GM21717 (cell line): ENCODE results near the gene IPPK.
"Not testable (repeated sequence)": the region's sequence is repeated elsewhere in the genome, so short reads cannot be mapped to it uniquely, and the experiment has no call there.

ENCODE experiments used
- ATAC-seq: cut with Tn5 transposase; IDR thresholded peaks from one replicate; pipeline ENCODE4 v1.9.1; 2021; ENCODE audit warnings: mild to moderate bottlenecking, moderate library complexity; ENCODE audit not compliant: unreplicated experiment

Gene IPPK

DNA sequence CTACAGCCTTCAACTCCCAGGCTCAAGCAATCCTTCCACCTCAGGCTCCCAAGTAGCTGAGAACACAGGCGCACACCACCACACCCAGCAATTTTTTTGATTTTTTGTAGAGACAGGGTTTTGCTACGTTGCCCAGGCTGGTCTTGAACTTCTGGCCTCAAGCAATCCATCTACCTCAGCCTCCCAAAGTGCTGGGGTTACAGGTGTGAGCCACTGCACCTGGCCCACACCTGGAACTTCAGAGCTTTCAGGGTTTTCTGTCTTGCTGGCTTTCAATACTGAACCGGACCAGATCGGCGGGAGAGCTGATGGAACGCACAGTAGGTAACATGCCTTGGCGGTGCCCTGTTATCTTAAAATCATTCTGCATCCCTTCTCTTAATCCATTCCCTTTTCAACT lies 30.8 kb downstream of the IPPK start:
- ATAC-seq = no peak

DNA sequence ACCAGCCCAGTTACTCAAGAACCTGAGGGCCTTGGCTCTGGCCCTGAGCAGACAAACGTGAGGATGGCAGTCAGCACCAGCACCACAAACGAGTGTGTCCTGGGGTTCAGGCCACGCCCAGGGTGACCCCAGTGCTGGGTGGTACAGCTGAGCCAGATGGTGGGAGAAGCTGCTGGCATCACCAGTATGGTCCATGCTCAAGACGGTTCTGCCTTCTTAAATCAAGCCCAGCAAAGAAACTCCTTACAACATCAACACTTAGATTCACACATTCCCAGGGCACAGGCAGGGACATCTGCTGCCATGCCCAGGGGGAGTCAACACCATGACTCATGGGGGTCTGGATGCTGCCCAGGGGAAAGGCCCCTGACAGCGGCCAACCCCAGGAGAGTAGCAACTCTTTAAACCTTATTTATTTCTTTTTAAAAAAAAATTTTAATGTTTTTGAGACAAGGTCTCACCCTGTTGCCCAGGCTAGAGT lies 31.3 kb downstream of the IPPK start:
- ATAC-seq = no peak

DNA sequence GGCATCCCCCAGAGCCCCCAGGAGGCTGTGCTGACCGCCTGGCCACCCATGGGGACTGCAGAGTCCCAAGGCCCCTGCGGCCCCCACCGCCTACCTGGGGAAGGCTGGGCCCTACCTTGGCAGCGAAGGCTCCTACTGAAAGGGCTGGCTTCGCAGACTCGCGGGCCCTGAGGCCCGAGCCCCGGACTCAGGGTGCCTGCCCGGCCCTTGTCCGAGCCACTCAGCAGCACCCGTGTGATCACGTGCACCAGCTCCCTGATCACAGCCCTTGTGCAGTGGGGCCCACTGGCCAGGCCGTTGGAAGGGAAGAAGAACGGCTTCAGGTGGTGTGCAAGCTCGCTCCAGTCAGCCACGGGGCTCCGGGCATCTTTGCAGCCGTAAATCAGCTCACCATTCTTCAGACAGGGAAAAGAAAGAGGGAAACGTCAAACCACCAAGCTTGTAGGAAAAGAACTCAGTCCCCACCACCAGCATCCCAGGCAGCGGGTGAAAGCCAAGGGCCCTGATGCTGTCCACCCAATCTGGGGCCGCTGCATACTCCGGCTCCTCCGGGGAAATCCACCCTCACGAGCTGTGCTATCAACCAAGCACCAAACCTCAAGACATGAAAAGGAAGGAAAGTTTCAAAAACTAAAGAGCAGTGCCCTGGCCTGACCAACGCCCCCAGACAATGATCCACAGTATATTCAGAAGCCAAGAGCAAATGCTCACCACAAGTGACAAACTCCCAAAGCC lies 31.9 kb downstream of the IPPK start:
- ATAC-seq = no peak

DNA sequence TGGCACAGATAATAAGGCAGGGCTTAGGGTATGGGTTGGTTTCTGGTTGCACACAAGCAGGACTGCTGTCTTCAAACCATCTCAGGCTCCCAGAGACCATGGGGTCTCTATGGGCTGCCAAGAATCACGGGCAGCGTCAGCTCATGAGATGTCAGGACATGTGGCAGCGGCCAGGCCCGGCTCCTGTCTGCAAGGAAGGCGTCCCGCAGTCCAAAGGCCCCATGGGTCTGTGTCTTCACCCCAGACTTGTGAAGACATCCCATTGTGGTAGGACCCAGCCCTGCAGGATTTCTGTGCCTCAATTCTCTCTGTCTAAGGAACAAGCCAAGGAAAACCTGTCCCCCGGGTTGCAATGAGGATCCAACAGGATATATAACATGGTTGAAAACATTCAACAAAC lies 32.6 kb downstream of the IPPK start:
- ATAC-seq = no peak

DNA sequence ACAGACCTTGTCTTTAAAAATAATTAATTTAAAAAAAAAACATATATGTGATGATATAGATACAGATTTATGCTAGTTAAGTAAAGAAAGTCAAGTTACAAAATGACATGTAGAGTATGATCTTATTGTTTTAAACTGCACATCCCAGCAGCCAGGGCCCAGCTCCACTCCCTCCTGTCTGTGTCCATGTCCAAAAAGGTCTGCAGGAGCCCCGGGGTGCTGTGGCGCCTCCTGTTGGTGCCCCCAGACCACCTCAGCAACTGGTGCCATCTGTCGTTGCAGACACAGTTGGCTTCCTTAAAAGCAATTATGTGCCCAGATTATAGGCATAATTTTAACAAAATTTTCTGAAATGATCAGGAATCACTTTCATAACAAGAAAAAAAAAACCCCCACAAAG lies 33.3 kb downstream of the IPPK start:
- ATAC-seq = no peak

DNA sequence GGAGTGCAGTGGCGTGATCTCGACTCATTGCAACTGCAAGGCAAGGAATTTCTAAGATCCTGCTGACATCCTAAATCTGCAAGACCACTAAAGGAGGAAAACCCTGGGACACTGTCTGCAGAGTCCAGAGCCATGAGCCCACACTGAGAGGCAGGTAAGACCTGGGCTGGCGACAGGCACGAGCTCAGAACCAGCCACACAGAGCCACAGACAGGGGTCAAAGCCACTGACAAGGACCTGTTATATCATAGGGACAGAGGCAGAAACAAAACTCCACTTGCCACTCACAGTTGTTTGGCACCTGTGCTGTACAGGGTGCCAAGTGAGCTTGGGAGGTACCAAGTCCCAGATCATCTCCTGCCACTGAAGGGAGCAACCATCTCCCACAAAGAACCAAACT lies 34.2 kb downstream of the IPPK start:
- no peak for ATAC-seq

DNA sequence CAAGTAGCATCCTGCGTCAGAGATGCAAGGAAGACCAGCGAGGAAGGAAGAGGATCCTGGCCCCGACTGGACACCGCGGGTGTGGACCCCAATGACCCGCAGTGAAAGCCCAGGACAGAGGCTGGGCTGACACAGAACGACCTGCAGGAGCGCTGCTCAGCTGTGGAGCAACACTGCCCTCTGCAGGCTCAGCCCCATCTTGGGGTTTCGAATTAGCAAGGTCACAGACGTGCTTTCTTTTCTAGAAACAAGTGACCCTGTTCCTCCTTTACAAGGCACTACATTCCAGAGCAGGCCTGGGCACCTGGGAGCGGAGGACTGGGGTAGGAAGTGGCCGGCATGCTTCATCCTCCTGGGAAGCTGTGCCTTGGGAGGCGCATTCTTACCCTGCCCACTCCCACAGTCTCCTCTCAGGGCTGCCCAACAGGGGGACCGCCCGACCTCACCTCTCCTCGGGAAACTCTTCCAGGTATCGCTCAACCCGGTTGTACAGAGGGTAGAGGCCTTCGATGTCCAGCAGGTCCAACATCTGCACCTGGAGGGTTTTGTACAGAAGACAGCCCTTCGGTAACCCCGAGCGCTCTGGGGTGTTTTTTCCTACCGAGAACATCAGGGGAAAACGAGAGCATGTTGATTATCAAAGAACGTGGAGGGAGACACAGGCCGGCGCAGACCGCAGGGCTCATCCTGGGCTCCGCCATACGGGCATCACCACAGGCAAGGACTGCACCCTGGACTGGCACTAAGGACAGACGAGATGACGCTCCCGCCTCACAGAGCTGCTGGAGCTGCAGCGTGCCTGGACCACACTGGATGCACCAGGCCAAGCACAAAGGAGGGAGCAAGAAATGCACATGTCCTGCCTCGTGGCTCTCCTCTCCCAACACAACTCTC lies 35.0 kb downstream of the IPPK start:
- no peak for ATAC-seq

DNA sequence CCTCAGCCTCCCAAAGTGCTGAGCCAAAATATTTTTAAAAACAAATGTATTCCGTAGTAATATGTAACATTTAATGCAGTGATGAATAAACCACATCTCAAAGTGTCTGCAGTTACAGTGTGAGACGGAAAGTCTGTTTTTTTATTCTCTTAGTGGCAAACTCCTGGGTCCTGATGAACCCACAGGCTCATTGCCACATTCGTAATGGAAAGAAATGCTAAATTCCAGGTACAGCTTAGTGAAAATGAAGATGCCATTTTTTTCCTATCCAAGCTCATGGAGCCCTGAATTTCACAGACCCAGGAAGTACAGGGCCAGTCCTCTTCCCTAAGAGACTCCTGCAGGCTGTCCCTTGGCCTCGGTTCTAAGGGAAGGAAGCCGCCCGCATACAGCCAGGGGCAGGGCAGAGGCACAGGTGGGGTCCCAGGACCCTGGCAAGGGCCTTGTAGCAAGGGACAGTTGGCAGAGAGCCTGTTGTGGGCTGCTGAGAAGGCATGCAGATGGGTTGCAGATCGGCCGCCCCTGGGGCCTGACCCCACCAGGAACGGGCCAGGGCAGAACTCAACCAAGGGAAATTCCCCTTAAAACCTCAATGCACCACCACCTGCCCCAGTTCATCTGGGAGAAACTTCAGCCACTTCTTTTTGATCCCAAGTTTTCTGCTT lies 36.2 kb downstream of the IPPK start:
- no peak for ATAC-seq

DNA sequence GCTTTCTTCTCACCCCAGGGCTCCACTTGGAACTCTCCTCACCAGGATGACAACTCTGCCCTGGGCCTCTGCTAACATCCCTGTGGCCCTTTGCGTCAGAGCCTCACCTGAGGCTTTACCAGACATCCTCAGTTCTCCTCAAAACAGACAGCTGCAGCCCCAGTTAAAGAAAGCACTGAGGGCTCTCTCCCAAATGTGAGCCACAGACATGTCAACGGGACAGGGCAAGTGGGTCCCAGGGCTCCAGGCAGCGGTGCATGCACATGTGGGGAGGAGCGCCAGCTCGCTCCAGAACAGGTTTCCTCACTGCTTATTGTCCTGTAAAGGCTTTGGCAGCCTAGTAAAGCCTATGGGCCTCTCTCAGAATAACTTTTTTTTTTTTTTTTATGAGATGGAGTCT lies 37.3 kb downstream of the IPPK start:
- ATAC-seq = no peak

DNA sequence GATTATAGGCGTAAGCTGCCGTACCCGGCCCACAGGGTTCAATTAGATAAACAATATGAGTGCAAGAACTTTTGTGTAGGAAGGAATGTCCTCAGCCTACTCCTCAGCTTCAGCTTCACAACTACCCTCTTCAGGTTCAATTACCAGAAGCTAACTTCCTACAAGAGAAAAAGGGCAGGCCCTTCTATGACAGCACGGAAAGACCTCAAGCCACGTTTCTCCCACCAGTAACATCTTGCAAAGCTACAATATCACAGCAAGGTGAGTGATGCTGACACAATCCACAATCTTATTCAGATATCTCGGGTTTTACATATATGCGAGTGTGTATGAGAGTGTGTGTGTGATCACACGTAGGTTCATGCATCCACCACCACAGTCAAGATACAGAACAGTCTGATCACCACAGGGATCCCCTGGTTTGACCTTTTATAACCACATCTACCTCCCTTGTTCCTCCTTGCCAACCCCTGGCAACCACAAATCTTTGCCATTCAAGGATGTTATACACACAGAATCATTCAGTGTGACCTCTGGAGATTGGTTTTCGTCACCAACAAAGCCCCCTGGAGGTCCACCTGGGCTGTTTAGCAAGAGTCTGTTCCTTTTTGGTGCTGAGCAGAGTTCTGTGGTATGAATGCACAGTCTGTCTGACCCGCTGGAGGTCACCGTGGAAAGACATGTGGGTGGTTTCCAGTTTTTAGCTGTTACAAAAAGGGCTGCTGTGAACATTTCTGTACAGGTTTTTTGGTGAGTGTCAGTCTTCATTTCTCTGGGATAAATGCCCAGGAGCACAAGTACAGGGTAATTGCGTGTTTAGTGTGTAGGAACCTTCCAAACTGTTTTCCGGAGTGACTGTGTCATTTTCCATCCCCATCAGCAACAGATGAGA lies 38.2 kb downstream of the IPPK start:
- ATAC-seq = no peak

DNA sequence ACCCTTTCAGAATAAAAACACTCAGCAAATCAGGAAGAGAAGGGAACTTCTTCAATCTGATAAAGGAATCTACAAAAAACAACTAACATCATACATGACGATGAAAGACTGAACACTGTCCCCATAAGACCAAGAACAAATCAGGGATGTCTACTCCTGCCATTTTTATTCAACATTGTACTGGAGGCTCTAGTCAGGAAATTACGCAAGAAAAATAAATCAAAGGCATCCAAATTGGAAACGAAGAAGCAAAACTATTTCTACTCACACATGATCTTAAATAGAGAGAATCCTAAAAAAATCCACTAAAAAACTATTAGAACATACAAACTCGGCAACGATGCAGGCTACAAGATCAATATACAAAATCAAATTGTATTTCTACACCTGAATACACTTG lies 42.3 kb downstream of the IPPK start:
- ATAC-seq = no peak

DNA sequence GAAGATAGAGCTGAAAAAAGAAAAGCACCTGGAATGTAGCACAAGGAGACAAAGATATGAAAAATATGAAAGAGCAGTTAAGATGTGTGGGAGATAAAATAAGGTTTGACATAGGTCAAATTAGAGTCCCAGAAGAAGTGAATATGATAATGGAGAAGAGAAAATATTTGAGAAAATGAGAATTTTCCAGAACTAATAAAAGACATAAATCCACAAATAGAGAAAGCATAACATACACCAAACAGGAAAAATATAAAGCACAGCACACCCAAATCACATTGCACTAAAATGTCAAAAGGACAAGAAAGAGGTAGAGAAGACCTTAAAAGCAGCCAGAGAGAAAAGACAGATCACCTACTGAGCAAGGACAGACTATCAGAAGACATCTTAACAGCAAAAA lies 43.4 kb downstream of the IPPK start:
- ATAC-seq = no peak

DNA sequence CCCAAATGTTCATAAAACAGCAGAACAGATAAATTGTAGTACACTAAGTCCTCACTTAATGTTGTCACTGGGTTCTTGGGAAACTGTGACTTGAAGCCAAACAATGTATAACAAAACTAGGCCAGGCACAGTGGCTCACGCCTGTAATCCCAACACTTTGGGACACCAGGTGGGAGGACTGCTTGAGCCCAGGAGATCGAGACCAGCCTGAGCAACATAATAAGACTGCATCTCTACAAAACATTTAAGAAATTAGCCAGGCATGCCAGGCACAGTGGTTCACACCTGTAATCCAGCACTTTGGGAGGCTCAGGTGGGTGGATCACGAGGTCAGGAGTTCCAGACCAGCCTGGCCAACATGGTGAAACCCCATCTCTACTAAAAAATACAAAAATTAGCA lies 46.0 kb downstream of the IPPK start:
- ATAC-seq = not testable (repeated sequence)

DNA sequence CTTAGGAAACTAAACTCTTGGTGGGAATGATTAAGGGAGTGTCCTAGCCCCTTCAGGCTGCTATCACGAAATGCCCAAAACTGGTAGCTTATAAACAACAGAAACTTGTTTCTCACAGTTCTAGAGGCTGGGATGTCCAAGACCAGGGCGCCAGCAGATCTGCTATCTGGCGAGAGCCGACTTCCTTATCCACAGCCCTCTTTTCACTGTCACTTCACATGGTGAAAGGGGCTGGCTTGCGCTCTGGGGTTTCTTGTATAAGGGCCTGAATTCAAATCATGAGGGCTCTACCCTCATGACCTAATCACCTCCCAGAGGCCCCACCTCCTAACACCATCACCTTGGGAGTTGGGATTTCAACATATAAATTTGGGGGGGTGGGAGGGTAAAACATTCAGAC lies 49.1 kb downstream of the IPPK start:
- ATAC-seq = no peak

DNA sequence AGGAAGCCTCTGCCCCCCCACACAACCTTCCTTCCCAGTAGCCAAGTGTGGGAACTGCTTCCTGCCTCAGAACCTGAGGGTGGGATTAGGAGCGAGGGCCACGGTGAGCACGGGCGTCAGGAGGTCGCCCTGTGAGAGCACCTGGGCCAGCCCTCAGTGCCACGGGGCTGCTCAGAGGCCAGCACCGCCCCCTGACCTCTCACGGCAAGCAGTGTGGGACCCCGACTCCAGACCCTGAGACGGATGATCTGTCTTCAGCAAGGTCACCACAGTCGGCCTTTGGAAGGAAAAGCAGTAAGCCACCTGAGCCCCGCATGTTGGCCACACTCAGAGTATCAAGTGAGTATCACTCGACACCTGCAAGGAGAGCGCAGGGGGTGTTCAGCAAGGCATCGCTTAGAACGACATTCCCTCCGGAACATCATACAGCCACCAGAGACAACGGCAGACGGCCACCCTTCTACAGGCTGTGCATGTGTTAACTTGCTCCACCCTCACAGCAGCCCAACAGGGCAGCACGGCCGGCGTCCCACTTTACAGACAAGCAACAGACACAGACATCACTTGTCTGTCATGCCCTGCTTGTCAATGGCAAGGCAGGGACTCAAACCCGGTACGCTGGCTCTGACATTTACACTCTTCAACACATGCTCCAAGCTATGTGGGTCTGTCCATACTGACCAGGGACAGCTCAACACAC lies 50.2 kb downstream of the IPPK start:
- no peak for ATAC-seq

DNA sequence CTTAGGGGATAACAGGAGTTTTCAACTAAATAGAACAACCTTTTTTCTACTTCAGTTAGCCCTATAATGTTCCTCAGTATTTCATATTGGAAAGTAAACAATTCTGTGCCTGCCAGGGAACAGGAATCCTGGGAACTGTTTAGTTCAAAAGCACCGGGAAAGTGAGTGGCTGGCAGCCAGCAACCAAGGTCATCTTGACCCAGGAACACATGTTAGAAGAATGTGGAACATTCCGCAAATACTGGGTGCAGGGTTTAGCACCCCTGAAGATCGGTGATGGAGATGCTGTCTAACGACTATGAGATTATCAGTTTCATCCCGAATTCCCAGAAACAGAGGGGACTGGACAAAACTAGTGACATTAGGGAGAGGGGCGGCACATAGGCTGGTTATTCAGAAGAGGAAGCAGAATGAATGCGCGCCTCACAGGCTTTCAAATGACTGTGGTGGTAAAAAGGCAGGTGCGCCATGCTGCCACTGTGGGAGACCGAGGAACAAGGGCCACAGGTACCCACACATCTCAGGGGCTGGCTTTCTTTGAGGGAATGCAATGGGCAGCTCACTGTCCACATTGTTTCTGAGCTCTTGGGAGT lies 51.2 kb downstream of the IPPK start:
- no peak for ATAC-seq

DNA sequence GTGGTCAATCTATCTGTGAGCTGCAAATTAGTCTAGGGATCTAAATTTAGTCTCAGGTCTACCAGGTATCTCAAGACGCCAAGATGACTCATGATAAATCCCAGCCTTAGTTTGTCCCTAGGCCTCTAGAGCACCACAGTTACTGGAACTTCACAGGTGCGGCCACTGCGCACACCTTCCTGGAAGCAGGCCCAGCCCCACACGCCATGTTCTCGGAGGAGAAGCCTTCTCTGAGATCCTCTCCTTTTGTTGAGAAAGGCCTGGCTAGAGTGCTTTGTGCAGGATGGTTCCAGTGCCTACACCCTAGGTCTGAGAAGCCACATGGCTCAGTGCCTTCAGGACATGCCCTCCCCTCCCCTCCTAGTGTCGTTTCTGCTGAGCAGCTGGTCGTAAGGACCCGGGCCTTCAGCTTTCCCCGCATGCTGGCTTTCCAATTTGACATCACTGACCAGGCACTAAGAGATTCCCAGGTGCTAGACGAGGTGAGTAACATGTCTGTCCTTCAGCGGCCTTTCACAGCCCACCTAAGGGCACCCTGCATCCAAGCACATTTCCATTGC lies 51.9 kb downstream of the IPPK start:
- no peak for ATAC-seq

DNA sequence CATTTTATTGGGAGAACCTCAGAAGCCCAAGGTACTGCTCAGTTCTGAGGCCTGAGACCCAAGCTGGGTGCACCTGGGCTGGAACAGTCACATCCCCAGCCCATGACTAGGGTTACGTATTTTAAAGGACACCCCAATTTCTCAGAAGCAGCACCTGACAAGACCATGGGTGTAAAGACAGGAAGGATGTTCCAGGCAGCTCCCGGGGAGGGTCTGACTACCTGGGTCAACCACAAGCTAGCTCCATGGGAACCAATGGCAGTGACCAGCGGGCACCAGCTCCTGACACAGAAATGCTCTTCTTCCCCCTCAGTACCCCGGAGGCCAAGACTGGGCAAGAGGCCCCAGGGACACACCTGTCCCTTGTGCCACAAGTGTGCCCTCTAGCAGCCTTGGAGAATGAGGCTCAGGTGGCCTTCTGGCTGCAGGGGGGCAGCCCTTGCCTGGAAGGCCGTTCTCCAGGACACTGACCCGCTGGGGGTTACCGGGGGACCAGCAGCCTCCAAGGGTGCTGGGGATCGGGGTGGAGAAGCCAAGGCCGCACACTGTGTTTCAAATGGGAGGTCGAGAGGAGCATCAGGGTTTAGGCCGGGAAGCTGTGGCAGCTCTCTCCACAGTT lies 52.6 kb downstream of the IPPK start:
- no peak for ATAC-seq

DNA sequence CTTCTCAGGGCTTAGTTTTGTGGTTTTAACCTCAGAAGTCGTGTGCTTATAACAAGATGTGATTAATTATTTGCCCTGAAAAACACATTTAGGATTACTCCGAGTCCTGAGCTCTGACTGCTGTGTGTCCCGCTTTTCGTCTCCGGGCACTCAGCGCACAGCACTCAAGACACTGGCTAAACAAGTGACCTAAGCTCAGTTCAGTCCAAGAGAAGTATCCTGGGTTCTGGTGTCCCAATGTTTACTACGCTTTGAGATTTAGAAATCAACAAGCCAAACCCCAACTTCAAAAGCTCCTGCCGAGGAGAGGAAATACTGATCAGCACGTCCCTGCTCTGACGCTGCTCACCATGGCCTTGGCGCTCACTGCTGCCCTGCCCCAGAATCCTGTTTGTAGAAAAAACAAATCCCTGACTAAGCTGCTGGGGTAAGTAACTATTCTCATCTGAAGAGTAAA lies 53.2 kb downstream of the IPPK start:
- no peak for ATAC-seq
